Thoracic aorta (tissue), 2 donors: ENCODE measurements around the gene GNA14. TPM values are rescaled to one million over a fixed set of nuclear protein-coding genes. Genes with fewer than 3 reads are reported as not detected.
A peak's percentile ranks its signal among the peaks of the same experiment; 100 is the strongest.

Source experiments
- ATAC-seq: fragments of 150-250 bp; one replicate; pipeline ENCODE4 v1.8.0; 2017; ENCODE audit warnings: low read depth; ENCODE audit not compliant: insufficient number of reproducible peaks, low FRiP score
- DNase-seq: peaks from one replicate; pipeline ENCODE4 v3.0.0-alpha.2; 2020; ENCODE audit warnings: low spot score
- H3K27ac ChIP-seq, 2 donors: fragments of 200-600 bp; sonication (generic); 1 replicate in 1 of 2; 2 replicates in 1 of 2; pipeline ENCODE4 v1.5.1; 2016; ENCODE audit warnings: mild to moderate bottlenecking in 2 of 2, moderate library complexity in 2 of 2
- H3K27me3 ChIP-seq: fragments of 200-600 bp; sonication (generic); replicated peaks from 2 replicates; pipeline ENCODE4 v1.6.0; 2016; ENCODE audit warnings: mild to moderate bottlenecking; ENCODE audit not compliant: insufficient read depth
- H3K36me3 ChIP-seq: fragments of 200-600 bp; sonication (generic); one replicate; pipeline ENCODE4 v1.5.1; 2016
- H3K4me1 ChIP-seq, 2 donors: fragments of 200-600 bp; sonication (generic); 1 replicate in 1 of 2; 2 replicates in 1 of 2; pipeline versions ENCODE4 v1.5.1 to v1.6.0; 2016; ENCODE audit warnings: low read depth in 2 of 2, mild to moderate bottlenecking in 1 of 2; ENCODE audit not compliant: control insufficient read depth in 1 of 2
- H3K4me3 ChIP-seq: fragments of 200-600 bp; sonication (generic); 2 replicates; pipeline ENCODE4 v1.5.1; 2016; ENCODE audit warnings: mild to moderate bottlenecking
- H3K9me3 ChIP-seq: fragments of 200-600 bp; sonication (generic); 2 replicates; pipeline ENCODE4 v1.5.1; 2016
- total RNA-seq, 2 donors: library from RNA; depleted of rRNA; stranded (reverse); fragments of >200 nt; gene quantifications; one replicate each; pipeline versions ENCODE4 v1.1.0 to v1.2.3, GENCODE V29; 2016
- TF ChIP-seq, protein P1 (sequence below): fragments of 200-600 bp; sonication (generic); IDR thresholded peaks from one replicate; pipeline ENCODE4 v1.5.1; 2019; ENCODE audit warnings: antibody characterized with exemption

The GNA14 gene
- total RNA-seq, 2 donors from 2014 or later = 5.8 to 8.4 TPM

- Histone ChIP-seq H3K4me1 (peaks cover 3 to 18% of the 10 kb centered on the region in 2 donors), H3K4me3 (no peak overlapping the region), H3K27me3 (no peaks in the 10 kb centered on the region), H3K27ac (no peak overlapping the region), H3K36me3 (no peaks in the 10 kb centered on the region), H3K9me3 (no peaks in the 10 kb centered on the region)
- TF ChIP-seq, protein P1, sequence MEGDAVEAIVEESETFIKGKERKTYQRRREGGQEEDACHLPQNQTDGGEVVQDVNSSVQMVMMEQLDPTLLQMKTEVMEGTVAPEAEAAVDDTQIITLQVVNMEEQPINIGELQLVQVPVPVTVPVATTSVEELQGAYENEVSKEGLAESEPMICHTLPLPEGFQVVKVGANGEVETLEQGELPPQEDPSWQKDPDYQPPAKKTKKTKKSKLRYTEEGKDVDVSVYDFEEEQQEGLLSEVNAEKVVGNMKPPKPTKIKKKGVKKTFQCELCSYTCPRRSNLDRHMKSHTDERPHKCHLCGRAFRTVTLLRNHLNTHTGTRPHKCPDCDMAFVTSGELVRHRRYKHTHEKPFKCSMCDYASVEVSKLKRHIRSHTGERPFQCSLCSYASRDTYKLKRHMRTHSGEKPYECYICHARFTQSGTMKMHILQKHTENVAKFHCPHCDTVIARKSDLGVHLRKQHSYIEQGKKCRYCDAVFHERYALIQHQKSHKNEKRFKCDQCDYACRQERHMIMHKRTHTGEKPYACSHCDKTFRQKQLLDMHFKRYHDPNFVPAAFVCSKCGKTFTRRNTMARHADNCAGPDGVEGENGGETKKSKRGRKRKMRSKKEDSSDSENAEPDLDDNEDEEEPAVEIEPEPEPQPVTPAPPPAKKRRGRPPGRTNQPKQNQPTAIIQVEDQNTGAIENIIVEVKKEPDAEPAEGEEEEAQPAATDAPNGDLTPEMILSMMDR = no peak
- DNase-seq (no peak), ATAC-seq (no peak)
These were observed 3.1 kb upstream of the GNA14 start for GRCh38 chr9:77651203-77651602.

GRCh38 chr9:77649109-77649812, 1.1 kb upstream of the GNA14 start:
- Histone ChIP-seq H3K27ac (no peak overlapping the region), H3K9me3 (no peaks in the 10 kb centered on the region), H3K4me1 (peaks cover 3 to 18% of the 10 kb centered on the region in 2 donors), H3K36me3 (no peaks in the 10 kb centered on the region), H3K4me3 (peak overlapping the region; percentile 68), H3K27me3 (no peaks in the 10 kb centered on the region)
- TF ChIP-seq, protein P1 = no peak
- DNase-seq = no peak
- no peak for ATAC-seq

DNA sequence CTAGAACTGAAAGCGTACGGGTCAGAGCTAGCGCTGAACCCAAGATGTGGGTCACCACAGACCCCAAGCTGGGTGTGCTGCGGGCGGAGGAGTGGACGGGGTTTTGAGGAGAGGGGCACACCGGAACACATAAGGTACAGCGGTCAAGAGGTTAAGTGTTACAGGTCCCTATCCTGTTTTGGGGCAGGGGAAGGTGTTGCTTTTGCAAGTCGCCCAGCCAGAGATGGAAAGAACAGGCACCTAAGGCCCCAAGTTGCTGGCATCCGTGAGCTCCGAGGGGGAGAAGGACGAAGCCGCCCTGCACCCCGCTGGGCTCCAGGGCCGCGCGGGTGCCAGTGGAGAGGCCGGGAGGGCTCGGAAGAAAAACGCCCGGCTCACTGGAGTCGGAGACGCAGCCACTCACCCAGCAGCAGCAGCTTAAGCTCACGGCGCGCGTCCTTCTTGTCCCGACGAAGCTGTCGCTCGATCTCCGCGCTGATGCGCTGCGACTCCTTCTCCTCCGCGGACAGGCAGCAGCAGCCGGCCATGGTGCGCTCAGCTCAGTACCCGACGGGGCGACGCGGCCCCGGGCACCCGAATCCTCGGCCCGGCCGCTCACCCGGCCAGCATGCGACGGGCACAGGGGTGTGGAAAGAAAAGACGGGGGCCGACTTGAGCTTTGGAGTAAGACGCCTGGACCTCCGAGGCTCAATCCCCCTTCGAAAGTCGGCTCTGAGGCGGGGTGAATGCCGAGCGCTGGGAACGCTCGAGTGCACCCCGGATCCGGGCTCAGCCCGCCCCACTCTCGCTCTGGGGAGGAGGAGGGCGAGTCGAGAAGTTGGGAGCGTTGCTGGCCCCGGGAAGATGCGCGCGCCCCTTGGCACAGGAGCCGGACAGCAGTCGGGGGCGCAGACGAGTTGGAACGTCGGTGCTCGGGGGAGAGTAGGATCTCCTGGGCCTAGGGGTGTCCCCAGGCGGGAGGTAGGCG, 572 bp downstream of the GNA14 start:
- DNase-seq (no peak), ATAC-seq (peak; percentile 33)
- no peaks in the 10 kb centered on the region for H3K9me3 ChIP-seq
- peaks cover 3 to 18% of the 10 kb centered on the region in 2 donors for H3K4me1 ChIP-seq
- no peaks in the 10 kb centered on the region for H3K27me3 ChIP-seq
- TF ChIP-seq, protein P1 = no peak
- peak overlapping the region; percentile 68 for H3K4me3 ChIP-seq
- H3K27ac ChIP-seq = no peak overlapping the region
- no peaks in the 10 kb centered on the region for H3K36me3 ChIP-seq

DNA sequence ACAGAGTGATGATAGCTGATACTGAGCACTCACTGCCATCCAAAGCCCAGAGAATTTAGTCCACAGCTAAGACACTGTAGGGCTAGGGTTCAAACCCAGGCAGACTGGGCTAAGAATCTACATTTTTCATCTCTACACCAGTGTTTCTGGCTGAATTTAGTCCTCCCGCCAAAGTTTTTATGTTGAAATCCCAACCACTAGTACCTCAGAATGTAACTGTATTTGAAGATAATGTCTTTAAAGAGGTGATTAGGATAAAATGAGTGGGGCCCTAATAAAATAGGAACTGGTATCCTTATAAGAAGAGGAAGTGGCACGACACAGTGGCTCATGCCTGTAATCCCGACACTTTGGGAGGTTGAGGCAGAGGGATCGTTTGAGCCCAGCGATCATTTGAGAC, 4.3 kb downstream of the GNA14 start:
- Histone ChIP-seq H3K27ac (no peak overlapping the region), H3K36me3 (no peaks in the 10 kb centered on the region), H3K27me3 (no peaks in the 10 kb centered on the region), H3K9me3 (no peaks in the 10 kb centered on the region), H3K4me1 (peaks cover 0 to 13% of the 10 kb centered on the region in 2 donors), H3K4me3 (no peak overlapping the region)
- ATAC-seq (no peak), DNase-seq (no peak)
- TF ChIP-seq, protein P1 = no peak
